Ascending aorta (tissue), 2 donors: ENCODE measurements around the gene SH2D5. TPM values are rescaled to one million over a fixed set of nuclear protein-coding genes. Genes with fewer than 3 reads are reported as not detected.

Experiments
- DNase-seq, 2 donors: peaks; one replicate each; pipeline ENCODE4 v3.0.0-alpha.2; 2019; ENCODE audit warnings: low spot score in 2 of 2
- H3K27ac ChIP-seq, 2 donors: fragments of 200-600 bp; sonication (generic); one replicate each; pipeline ENCODE4 v1.5.1; 2016 to 2017; ENCODE audit warnings: mild to moderate bottlenecking in 1 of 2
- H3K27me3 ChIP-seq: fragments of 200-600 bp; sonication (generic); one replicate; pipeline ENCODE4 v1.5.1; 2017
- H3K36me3 ChIP-seq, 2 donors: fragments of 200-600 bp; sonication (generic); one replicate each; pipeline ENCODE4 v1.5.1; 2016
- H3K4me1 ChIP-seq, 2 donors: fragments of 200-600 bp; sonication (generic); one replicate each; pipeline ENCODE4 v1.5.1; 2016 to 2017; ENCODE audit warnings: mild to moderate bottlenecking in 1 of 2
- H3K4me3 ChIP-seq, 2 donors: fragments of 200-600 bp; sonication (generic); one replicate each; pipeline ENCODE4 v1.5.1; 2016 to 2017; ENCODE audit warnings: mild to moderate bottlenecking in 1 of 2
- H3K9me3 ChIP-seq, 2 donors: fragments of 200-600 bp; sonication (generic); one replicate each; pipeline ENCODE4 v1.5.1; 2016
- CTCF ChIP-seq, 3 experiments: fragments of 200-600 bp in 2 of 3; fragments of 450-650 bp in 1 of 3; sonication (generic) in 2 of 3; IDR thresholded peaks; one replicate each; pipeline ENCODE4 v1.5.1; 2016 to 2019; ENCODE audit warnings: antibody characterized with exemption in 3 of 3, mild to moderate bottlenecking in 1 of 3, moderate library complexity in 1 of 3
- intact Hi-C: fragments of 100-400 bp; cut with DNase I; formaldehyde crosslinking; loops from one replicate; pipeline ENCODE4 v1.15.1; 2023
- total RNA-seq: library from RNA; depleted of rRNA; stranded (reverse); fragments of >200 nt; gene quantifications from one replicate; pipeline ENCODE4 v1.1.0, GENCODE V29; 2016

SH2D5 gene
- total RNA-seq, 1 donor from 2014 or later = not detected

GRCh38 chr1:20712215-20712577, 20.3 kb downstream of the SH2D5 start:
- intact Hi-C loops = no loop called here
- no peak overlapping the region for H3K4me3 ChIP-seq
- H3K9me3 ChIP-seq = no peaks in the 10 kb centered on the region
- H3K27me3 ChIP-seq = peaks cover 8% of the 10 kb centered on the region
- no peak overlapping the region for H3K27ac ChIP-seq
- no peak for DNase-seq
- H3K36me3 ChIP-seq = no peaks in the 10 kb centered on the region
- H3K4me1 ChIP-seq = peaks cover 0 to under 1% of the 10 kb centered on the region in 2 donors
- no peak for TF ChIP-seq CTCF (IDR thresholded peaks at IDR 0.05)

GRCh38 chr1:20711285-20712214, 21.0 kb downstream of the SH2D5 start:
- Histone ChIP-seq H3K9me3 (no peaks in the 10 kb centered on the region), H3K4me1 (no peaks in the 10 kb centered on the region), H3K4me3 (no peak overlapping the region), H3K27me3 (peaks cover 6% of the 10 kb centered on the region), H3K36me3 (no peaks in the 10 kb centered on the region), H3K27ac (no peak overlapping the region)
- TF ChIP-seq CTCF (IDR thresholded peaks at IDR 0.05) = no peak
- intact Hi-C loops = no loop called here
- DNase-seq = no peak

GRCh38 chr1:20710469-20711284, 21.8 kb downstream of the SH2D5 start:
- intact Hi-C loops = no loop called here
- no peak overlapping the region for H3K27ac ChIP-seq
- DNase-seq = no peak
- H3K4me1 ChIP-seq = no peaks in the 10 kb centered on the region
- H3K4me3 ChIP-seq = no peak overlapping the region
- H3K36me3 ChIP-seq = no peaks in the 10 kb centered on the region
- H3K27me3 ChIP-seq = no peaks in the 10 kb centered on the region
- no peak for TF ChIP-seq CTCF (IDR thresholded peaks at IDR 0.05)
- H3K9me3 ChIP-seq = no peaks in the 10 kb centered on the region

- H3K27me3 ChIP-seq = no peaks in the 10 kb centered on the region
- TF ChIP-seq CTCF (IDR thresholded peaks at IDR 0.05) = no peak
- no peak overlapping the region for H3K27ac ChIP-seq
- no peaks in the 10 kb centered on the region for H3K9me3 ChIP-seq
- no peak for DNase-seq
- H3K4me3 ChIP-seq = no peak overlapping the region
- no peaks in the 10 kb centered on the region for H3K4me1 ChIP-seq
- H3K36me3 ChIP-seq = no peaks in the 10 kb centered on the region
- intact Hi-C loops = no loop called here
These were observed 22.6 kb downstream of the SH2D5 start for GRCh38 chr1:20709868-20710267.

GRCh38 chr1:20708891-20709290, 23.6 kb downstream of the SH2D5 start:
- no peaks in the 10 kb centered on the region for H3K36me3 ChIP-seq
- no peaks in the 10 kb centered on the region for H3K9me3 ChIP-seq

More at GRCh38 chr1:20708891-20709290, 23.6 kb downstream of the SH2D5 start:
- no peaks in the 10 kb centered on the region for H3K4me1 ChIP-seq
- no peak for TF ChIP-seq CTCF (IDR thresholded peaks at IDR 0.05)
- no peak overlapping the region for H3K27ac ChIP-seq
- no peak for DNase-seq
- no peaks in the 10 kb centered on the region for H3K27me3 ChIP-seq
- no peak overlapping the region for H3K4me3 ChIP-seq
- intact Hi-C loops = no loop called here
